ENCODE data around the gene ZNF286A.

Gene ZNF286A

GRCh38 chr17:15654886-15655561, 44.5 kb upstream of the ZNF286A start:
- Histone ChIP-seq H3K9me3 (no peaks in the 10 kb centered on the region), H3K4me3 (ENCODE audit: low read depth, low read length) (no peak overlapping the region), H3K36me3 (no peaks in the 10 kb centered on the region), H3K27me3 (no peaks in the 10 kb centered on the region), H3K4me1 (no peaks in the 10 kb centered on the region)
- DNase-seq: no peak
- TF ChIP-seq CTCF (IDR thresholded peaks at IDR 0.05; ENCODE audit: low read depth, low read length): no peak

GRCh38 chr17:15657868-15658267, 41.7 kb upstream of the ZNF286A start:
- H3K4me3 ChIP-seq (ENCODE audit: low read depth, low read length): no peak overlapping the region
- H3K27me3 ChIP-seq: no peaks in the 10 kb centered on the region
- no peaks in the 10 kb centered on the region for H3K9me3 ChIP-seq
- no peaks in the 10 kb centered on the region for H3K36me3 ChIP-seq
- no peak for DNase-seq
- no peaks in the 10 kb centered on the region for H3K4me1 ChIP-seq
- no peak for TF ChIP-seq CTCF (IDR thresholded peaks at IDR 0.05; ENCODE audit: low read depth, low read length)

DNA sequence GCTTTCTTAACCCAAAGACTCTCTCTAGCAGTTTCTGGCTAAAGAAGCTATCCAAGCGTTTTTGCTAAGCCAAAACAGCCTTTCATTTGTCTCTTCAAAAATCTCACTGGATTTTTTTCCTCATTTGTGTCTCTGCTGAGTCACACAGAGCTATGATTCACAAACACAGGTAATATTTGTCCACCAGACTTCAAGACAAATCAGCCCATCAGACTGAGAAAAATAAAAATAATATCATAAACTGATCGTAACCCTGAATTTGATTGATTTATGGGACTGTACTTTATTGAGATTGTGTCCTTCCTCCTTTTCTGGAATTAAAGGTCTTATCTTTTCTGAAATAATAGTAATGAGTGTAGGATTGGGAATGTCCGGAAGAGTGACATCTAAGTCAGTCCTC, 41.3 kb upstream of the ZNF286A start:
- Histone ChIP-seq H3K4me1 (no peaks in the 10 kb centered on the region), H3K4me3 (ENCODE audit: low read depth, low read length) (no peak overlapping the region), H3K27me3 (no peaks in the 10 kb centered on the region), H3K36me3 (no peaks in the 10 kb centered on the region), H3K9me3 (no peaks in the 10 kb centered on the region)
- no peak for TF ChIP-seq CTCF (IDR thresholded peaks at IDR 0.05; ENCODE audit: low read depth, low read length)
- DNase-seq: no peak

- Histone ChIP-seq H3K36me3 (no peaks in the 10 kb centered on the region), H3K4me3 (ENCODE audit: low read depth, low read length) (no peak overlapping the region), H3K4me1 (no peaks in the 10 kb centered on the region), H3K9me3 (no peaks in the 10 kb centered on the region), H3K27me3 (no peaks in the 10 kb centered on the region)
- DNase-seq: no peak
- no peak for TF ChIP-seq CTCF (IDR thresholded peaks at IDR 0.05; ENCODE audit: low read depth, low read length)
Measured at GRCh38 chr17:15659236-15659635, 40.3 kb upstream of the ZNF286A start.

DNA sequence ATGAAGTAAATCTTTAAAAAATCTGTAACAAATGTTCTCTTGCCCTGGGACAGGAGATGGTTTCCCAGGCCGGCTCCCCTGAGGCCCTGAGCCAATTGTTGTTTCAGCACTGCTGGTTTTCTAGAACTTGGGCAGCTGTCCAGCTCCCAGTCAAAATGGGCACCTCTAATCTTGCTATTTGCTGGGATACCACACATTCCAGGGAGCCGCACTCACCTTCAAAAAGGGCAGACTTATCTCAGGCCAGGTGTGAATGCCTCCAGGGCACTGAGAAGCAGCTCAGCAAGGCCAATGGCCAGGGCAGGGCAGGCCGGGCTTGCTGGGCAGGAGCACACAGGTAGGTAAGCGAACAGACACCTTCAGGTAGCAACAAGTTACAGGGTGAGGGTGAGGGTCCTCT, 39.9 kb upstream of the ZNF286A start:
- Histone ChIP-seq H3K4me1 (no peaks in the 10 kb centered on the region), H3K27me3 (no peaks in the 10 kb centered on the region), H3K36me3 (no peaks in the 10 kb centered on the region), H3K4me3 (ENCODE audit: low read depth, low read length) (no peak overlapping the region), H3K9me3 (no peaks in the 10 kb centered on the region)
- TF ChIP-seq CTCF (IDR thresholded peaks at IDR 0.05; ENCODE audit: low read depth, low read length): no peak
- DNase-seq: no peak

GRCh38 chr17:15660077-15660476, 39.5 kb upstream of the ZNF286A start:
- DNase-seq: no peak
- H3K9me3 ChIP-seq: no peaks in the 10 kb centered on the region
- TF ChIP-seq CTCF (IDR thresholded peaks at IDR 0.05; ENCODE audit: low read depth, low read length): no peak
- H3K4me1 ChIP-seq: no peaks in the 10 kb centered on the region
- H3K4me3 ChIP-seq (ENCODE audit: low read depth, low read length): no peak overlapping the region
- H3K36me3 ChIP-seq: no peaks in the 10 kb centered on the region
- H3K27me3 ChIP-seq: no peaks in the 10 kb centered on the region
